ENCODE data around the gene CROCC2. TPM values are rescaled to one million over a fixed set of nuclear protein-coding genes. Genes with fewer than 3 reads are reported as not detected.

Gene CROCC2
- total RNA-seq, 1 donor from 2014 or later = not detected

GRCh38 chr2:240966906-240967680 lies 61.0 kb downstream of the CROCC2 start:
- Histone ChIP-seq H3K4me3 (ENCODE audit: low read depth, low read length) (no peak overlapping the region), H3K27me3 (ENCODE audit: control insufficient read depth, insufficient read depth, low read length) (no peaks in the 10 kb centered on the region), H3K36me3 (ENCODE audit: control insufficient read depth, insufficient read depth, low read length) (no peaks in the 10 kb centered on the region)
- TF ChIP-seq CTCF (IDR thresholded peaks at IDR 0.05; ENCODE audit: insufficient read depth, low read length, severe bottlenecking) = no peak
- FAIRE-seq (no peak), DNase-seq (ENCODE audit: low read depth) (no peak)

GRCh38 chr2:240967681-240968621 lies 61.8 kb downstream of the CROCC2 start:
- H3K36me3 ChIP-seq (ENCODE audit: control insufficient read depth, insufficient read depth, low read length) = no peaks in the 10 kb centered on the region
- FAIRE-seq = no peak
- no peak for TF ChIP-seq CTCF (IDR thresholded peaks at IDR 0.05; ENCODE audit: insufficient read depth, low read length, severe bottlenecking)
- no peak for DNase-seq (ENCODE audit: low read depth)
- H3K4me3 ChIP-seq (ENCODE audit: low read depth, low read length) = no peak overlapping the region
- no peaks in the 10 kb centered on the region for H3K27me3 ChIP-seq (ENCODE audit: control insufficient read depth, insufficient read depth, low read length)

- FAIRE-seq = no peak
Measured at GRCh38 chr2:240968731-240969624, 62.8 kb downstream of the CROCC2 start.

GRCh38 chr2:240970104-240970503 lies 64.0 kb downstream of the CROCC2 start:
- TF ChIP-seq CTCF (IDR thresholded peaks at IDR 0.05; ENCODE audit: insufficient read depth, low read length, severe bottlenecking) = no peak
- H3K4me3 ChIP-seq (ENCODE audit: low read depth, low read length) = no peak overlapping the region
- H3K27me3 ChIP-seq (ENCODE audit: control insufficient read depth, insufficient read depth, low read length) = peaks cover 3% of the 10 kb centered on the region
- DNase-seq (ENCODE audit: low read depth) (no peak), FAIRE-seq (no peak)
- no peaks in the 10 kb centered on the region for H3K36me3 ChIP-seq (ENCODE audit: control insufficient read depth, insufficient read depth, low read length)

More at GRCh38 chr2:240968731-240969624, 62.8 kb downstream of the CROCC2 start:
- Histone ChIP-seq H3K4me3 (ENCODE audit: low read depth, low read length) (no peak overlapping the region), H3K27me3 (ENCODE audit: control insufficient read depth, insufficient read depth, low read length) (peaks cover 3% of the 10 kb centered on the region), H3K36me3 (ENCODE audit: control insufficient read depth, insufficient read depth, low read length) (no peaks in the 10 kb centered on the region)
- no peak for DNase-seq (ENCODE audit: low read depth)
- TF ChIP-seq CTCF (IDR thresholded peaks at IDR 0.05; ENCODE audit: insufficient read depth, low read length, severe bottlenecking) = no peak

GRCh38 chr2:240970816-240971215 lies 64.7 kb downstream of the CROCC2 start:
- peaks cover 3% of the 10 kb centered on the region for H3K27me3 ChIP-seq (ENCODE audit: control insufficient read depth, insufficient read depth, low read length)
- no peak for FAIRE-seq
- no peaks in the 10 kb centered on the region for H3K36me3 ChIP-seq (ENCODE audit: control insufficient read depth, insufficient read depth, low read length)
- no peak overlapping the region for H3K4me3 ChIP-seq (ENCODE audit: low read depth, low read length)
- no peak for DNase-seq (ENCODE audit: low read depth)
- TF ChIP-seq CTCF (IDR thresholded peaks at IDR 0.05; ENCODE audit: insufficient read depth, low read length, severe bottlenecking) = no peak
